SK-N-SH treated with all-trans-retinoic acid at 6 μM for 48 hours (cell line): ENCODE measurements around the gene PTCHD1.

Source experiments
- ARNTL ChIP-seq: fragments of 450-650 bp; formaldehyde crosslinking; IDR thresholded peaks from 2 replicates; pipeline ENCODE4 v1.5.0; 2020; ENCODE audit warnings: low read depth, mild to moderate bottlenecking, moderate library complexity, borderline replicate concordance
- CREB5 ChIP-seq: fragments of 250-450 bp; sonication (Bioruptor Pico); IDR thresholded peaks from 2 replicates; pipeline ENCODE4 v1.5.1; 2020; ENCODE audit warnings: low read depth, mild to moderate bottlenecking, moderate library complexity
- ESRRG ChIP-seq: fragments of 250-450 bp; sonication (Bioruptor Pico); IDR thresholded peaks from 2 replicates; pipeline ENCODE4 v1.6.1; 2021; ENCODE audit warnings: mild to moderate bottlenecking
- ISL1 ChIP-seq: fragments of 250-450 bp; sonication (Bioruptor Pico); IDR thresholded peaks from 2 replicates; pipeline ENCODE4 v2.1.2; 2022; ENCODE audit warnings: mild to moderate bottlenecking, moderate library complexity
- PATZ1 ChIP-seq: fragments of 250-450 bp; sonication (Bioruptor Pico); IDR thresholded peaks from 2 replicates; pipeline ENCODE4 v1.8.0; 2020; ENCODE audit warnings: mild to moderate bottlenecking, moderate library complexity, borderline replicate concordance
- TOX ChIP-seq: fragments of 250-450 bp; sonication (Bioruptor Pico); IDR thresholded peaks from 2 replicates; pipeline ENCODE4 v1.8.0; 2021; ENCODE audit warnings: mild to moderate bottlenecking, moderate library complexity, borderline replicate concordance
- TSHZ2 ChIP-seq: fragments of 250-450 bp; sonication (Bioruptor Pico); IDR thresholded peaks from 2 replicates; pipeline ENCODE4 v1.5.0; 2020; ENCODE audit warnings: mild to moderate bottlenecking, moderate library complexity
- ZFP3 ChIP-seq: fragments of 250-450 bp; sonication (Bioruptor Pico); IDR thresholded peaks from 2 replicates; pipeline ENCODE4 v1.5.0; 2020; ENCODE audit warnings: mild to moderate bottlenecking, moderate library complexity
- ZNF565 ChIP-seq: fragments of 450-650 bp; formaldehyde crosslinking; conservative IDR thresholded peaks from 2 replicates; pipeline ENCODE4 v1.5.0; 2020; ENCODE audit warnings: low read depth, mild to moderate bottlenecking, moderate library complexity
- ZNF70 ChIP-seq: fragments of 450-650 bp; formaldehyde crosslinking; IDR thresholded peaks from 2 replicates; pipeline ENCODE4 v1.5.0; 2020; ENCODE audit warnings: mild to moderate bottlenecking, moderate library complexity
- ZNF8 ChIP-seq: fragments of 450-650 bp; formaldehyde crosslinking; IDR thresholded peaks from 2 replicates; pipeline ENCODE4 v1.5.0; 2020; ENCODE audit warnings: mild to moderate bottlenecking, moderate library complexity

- TF ChIP-seq TOX (no peak), ESRRG (CRISPR knock-in tag) (no peak), PATZ1 (CRISPR knock-in tag) (no peak), ZNF8 (no peak), ZNF565 (CRISPR knock-in tag) (no peak), TSHZ2 (CRISPR knock-in tag) (no peak), CREB5 (CRISPR knock-in tag) (no peak), ZNF70 (CRISPR knock-in tag) (no peak), ZFP3 (no peak), ARNTL (CRISPR knock-in tag) (no peak), ISL1 (CRISPR knock-in tag) (no peak)
These were observed 47.9 kb downstream of the PTCHD1 start for GRCh38 chrX:23382572-23382971.
